GM21360 (cell line): Measurements from ENCODE around the gene TUBB2B.

Source experiments
- ATAC-seq: cut with Tn5 transposase; IDR thresholded peaks from one replicate; pipeline ENCODE4 v1.9.1; 2021; ENCODE audit warnings: mild to moderate bottlenecking, moderate library complexity; ENCODE audit not compliant: unreplicated experiment

Gene TUBB2B

GRCh38 chr6:3227363-3228045 is at the start of gene TUBB2B:
TSS of gene TUBB2B (minus strand) at chr6:3227653. CDS start at chr6:3227543, 110 bp downstream.
- ATAC-seq, result no peak

DNA sequence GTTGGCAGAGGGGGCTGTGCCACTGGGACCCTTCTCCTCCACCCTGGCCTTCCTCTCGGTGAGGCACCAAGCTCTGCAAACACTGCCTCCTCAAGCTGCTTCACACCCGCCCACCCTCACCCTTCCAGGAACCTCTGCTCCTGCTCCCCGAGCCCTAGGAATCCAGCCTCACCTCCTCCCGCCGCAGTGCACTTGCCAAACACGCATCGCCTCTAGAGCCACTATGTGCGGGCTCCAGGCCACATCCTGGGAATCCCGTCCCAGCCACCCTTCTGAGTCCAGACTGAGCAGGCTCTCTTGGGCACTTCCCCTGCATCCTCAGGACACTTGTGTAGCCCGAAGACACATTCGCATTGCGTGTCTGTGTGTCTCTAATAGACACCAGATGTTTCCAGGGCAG is 49.8 kb upstream of the TUBB2B start:
- ATAC-seq, result no peak

DNA sequence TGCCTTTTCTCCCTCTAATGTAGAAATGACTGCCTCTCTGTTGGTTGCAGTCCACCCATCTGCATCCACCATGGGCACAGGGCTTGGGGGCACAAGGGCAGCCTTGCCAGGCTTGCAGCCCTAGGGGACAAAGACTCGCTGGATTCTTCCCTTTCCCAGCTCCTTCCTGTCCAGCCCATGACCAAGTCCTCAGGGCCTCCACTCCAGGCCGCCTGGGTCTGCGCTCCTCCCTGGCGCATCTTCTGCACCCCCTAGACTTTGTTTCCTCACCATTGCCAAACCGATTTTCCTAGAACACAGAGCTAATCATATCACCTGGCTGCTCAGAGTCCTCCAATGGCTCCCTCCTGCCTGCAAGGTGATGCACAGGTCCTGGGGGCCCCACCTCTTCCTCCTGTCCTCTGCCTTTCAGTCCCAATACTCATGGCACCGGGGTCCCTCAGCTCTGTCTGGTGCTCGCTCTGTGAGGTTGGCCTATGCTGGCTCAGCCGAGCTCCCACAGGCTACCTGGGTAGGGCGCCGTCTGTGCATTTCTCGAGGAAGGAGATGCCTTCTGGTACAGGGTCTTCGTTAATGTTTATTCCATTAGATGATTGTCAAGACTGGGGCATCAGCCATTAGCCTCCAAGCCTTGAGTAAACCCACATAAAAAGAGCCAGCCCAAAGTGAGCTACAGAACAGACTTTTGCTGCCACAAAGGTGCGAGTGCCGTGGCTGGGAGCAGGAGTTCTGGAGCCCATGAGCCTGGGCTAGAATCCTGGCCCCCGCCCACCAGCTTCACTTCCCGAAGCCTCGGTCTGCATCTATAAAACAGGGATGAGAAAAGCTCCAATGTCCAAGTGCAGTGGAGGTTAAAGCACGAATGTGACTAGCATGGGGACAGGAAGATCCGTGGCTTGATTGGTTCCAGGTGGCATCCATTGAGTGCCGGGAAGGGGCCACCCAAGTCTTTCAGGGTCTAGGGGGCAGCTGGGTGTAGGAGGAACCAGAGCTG is 49.0 kb upstream of the TUBB2B start:
- ATAC-seq, result no peak

DNA sequence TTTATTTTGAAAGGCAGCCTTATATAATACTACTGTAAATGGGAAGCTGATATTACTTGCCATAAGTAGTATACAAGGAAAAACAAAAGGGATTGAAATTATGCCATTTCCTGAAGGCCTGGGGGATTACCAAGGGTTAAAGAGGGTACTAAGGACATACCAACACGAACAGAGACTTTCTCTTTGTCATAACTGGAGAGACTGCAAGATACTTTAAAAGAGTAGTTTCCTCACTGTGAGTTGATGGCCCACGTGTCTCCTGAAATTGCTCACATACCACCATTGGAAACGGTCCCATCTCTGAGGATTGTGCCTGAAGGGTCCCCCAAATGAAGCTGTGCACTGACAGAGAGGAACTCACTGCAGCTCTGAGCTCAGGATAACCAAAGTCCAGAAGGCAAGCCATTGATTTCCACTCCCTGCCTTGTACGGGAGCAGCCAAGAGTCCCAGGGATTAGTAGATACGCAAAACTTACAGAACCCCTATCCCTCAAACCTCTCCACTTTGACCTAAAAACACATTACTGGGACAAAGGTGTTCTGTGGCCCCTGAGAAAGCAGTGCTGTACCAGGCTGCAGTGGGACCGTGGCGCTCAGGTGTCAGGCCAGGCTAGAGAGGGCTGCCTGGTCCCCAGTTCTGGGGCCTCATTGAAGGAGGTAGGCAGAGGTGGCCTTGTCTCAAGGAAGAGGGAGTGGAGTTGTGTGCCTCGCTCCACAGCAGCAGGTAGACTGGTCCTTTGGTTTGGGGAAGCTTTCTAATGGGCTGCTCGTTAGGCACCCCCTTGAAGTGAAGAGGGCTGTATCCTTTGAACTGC is 46.5 kb upstream of the TUBB2B start:
- no peak for ATAC-seq

DNA sequence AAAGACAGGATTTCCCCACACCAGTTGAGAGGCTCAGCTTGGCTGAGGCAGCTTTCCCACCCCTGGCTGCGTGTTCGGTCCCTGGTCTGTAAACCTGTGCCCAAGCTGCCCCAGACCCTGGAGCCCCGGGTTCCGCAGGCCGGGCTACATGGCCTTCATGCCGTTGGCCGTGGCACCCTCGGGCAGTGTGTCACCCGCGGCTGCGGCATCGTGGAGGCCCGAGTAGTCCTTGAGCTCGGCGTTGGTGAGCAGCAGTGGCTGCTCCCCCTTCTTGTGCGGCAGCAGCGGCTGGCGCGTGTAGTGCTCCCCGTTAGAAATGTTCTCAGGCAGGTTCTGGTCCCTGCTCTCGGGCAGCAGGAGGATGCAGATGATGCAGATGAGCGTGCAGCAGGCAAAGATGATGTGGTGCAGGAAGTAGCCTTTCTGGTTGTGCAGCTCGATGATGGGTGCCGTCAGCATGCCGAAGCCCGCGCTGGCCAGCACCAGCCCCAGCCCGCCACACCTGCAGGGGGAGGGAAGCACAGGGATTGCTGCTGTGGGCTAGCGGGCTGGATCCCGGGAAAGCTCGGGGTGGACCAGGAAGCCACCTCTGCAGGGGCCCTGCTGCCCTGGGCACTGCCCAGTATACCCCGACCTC is 45.6 kb upstream of the TUBB2B start:
- ATAC-seq, result no peak

GRCh38 chr6:3271756-3272155 is 44.3 kb upstream of the TUBB2B start:
- no peak for ATAC-seq

GRCh38 chr6:3270258-3270657 is 42.8 kb upstream of the TUBB2B start:
- ATAC-seq, result no peak

- ATAC-seq, result no peak
Measured at GRCh38 chr6:3269281-3269975, 42.0 kb upstream of the TUBB2B start.

DNA sequence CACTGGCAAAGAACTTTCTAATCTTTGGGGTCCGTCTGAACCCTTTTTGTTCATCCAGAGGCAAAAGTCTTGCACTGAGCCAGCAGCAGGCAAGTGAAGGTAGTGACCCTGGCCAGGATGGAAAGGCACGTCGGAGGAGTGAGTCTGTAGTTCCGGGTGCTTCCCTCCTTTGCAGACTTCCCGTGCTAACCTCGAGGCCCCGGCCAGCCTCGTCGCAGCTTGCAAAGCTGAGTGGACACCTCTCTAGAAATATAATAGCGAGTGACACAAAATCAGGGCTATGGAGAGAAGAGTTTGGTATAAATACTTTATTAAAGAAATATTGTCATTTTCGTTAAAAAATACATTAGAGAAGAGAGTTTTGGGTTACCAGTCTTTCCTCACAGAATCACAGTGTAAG is 41.2 kb upstream of the TUBB2B start:
- no peak for ATAC-seq

- ATAC-seq, result no peak
Measured at GRCh38 chr6:3267162-3267561, 39.7 kb upstream of the TUBB2B start.

GRCh38 chr6:3266170-3266569 is 38.7 kb upstream of the TUBB2B start:
- ATAC-seq, result no peak

DNA sequence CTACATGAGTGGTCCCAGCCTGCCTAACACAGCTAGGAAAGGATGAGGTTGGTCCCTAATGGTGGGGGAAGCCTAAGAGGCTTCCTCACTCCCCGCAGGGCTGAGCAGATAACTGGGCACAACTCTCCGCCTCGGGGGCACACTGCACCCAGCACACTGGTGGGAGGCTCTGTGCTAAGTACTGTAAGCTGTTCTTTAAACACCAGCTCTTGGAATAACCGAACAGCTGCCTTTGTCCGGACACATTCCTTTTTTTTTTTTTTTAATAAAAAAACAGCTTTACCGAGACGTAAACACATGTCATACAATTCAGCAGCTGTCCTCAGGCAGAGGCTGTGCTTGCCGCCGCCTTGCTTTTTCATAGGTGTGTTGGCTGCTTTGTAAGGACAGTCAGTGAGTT is 38.2 kb upstream of the TUBB2B start:
- no peak for ATAC-seq

GRCh38 chr6:3264356-3264755 is 36.9 kb upstream of the TUBB2B start:
- ATAC-seq, result no peak

DNA sequence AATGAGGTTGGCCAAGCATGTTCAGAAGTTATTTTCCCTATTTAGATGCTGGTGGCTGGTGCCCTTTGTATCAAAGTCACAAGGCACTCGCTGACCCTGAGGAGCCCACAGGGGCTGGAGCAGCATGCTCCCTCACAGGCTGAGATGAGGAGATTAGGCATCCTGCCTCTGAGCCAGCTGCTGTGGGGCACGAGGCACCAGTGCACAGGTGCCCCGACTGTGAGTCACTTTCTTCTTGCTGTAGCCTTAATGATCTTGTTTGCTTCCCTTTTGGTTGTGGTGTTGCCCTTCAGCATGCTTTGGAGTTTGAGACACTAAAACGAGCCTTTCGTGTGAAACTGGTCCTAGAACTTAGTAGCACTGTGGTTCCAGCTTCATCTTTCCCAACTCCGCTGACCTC is 35.6 kb upstream of the TUBB2B start:
- ATAC-seq, result no peak

- ATAC-seq, result no peak
Measured at GRCh38 chr6:3261921-3262320, 34.5 kb upstream of the TUBB2B start.

- ATAC-seq, result no peak
Measured at GRCh38 chr6:3261518-3261820, 34.0 kb upstream of the TUBB2B start.

DNA sequence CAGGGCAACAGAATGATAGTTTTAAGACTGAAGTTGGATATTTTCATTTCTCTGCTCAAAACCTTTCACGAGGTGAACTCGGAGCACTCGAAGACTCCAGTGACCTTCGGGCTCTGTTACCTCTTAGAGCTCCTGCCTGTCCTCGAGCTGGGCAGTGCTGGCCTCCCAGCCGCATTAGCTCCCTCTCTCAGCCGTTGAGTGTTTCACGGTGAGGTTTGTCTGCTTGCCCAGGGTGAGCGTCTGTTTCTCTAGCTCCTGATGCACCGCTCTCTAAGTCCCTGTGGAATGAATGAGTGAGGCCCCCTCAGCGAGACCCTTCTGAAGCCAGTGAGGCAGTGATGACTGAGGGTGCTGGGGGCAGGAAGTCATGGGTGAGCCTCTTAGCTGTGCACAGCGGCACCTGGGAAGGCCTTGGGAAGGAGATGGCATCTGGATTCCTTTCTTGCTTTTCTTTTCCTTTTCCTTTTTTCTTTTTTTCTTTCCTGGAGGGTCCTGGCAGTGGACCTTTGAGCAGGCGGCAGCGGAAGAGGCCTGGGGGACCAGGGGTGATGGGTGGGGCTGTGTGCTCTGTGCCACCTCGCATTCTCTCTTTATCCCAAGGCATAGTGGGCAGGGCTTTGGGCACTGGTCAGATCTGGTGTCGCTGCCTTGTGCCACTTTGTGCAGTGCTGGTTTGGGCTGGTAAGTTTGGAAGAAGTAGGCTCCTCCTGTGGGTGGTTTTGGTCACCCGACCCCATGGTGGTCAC is 33.5 kb upstream of the TUBB2B start:
- no peak for ATAC-seq

- ATAC-seq, result no peak
Measured at GRCh38 chr6:3260296-3260695, 32.8 kb upstream of the TUBB2B start.

DNA sequence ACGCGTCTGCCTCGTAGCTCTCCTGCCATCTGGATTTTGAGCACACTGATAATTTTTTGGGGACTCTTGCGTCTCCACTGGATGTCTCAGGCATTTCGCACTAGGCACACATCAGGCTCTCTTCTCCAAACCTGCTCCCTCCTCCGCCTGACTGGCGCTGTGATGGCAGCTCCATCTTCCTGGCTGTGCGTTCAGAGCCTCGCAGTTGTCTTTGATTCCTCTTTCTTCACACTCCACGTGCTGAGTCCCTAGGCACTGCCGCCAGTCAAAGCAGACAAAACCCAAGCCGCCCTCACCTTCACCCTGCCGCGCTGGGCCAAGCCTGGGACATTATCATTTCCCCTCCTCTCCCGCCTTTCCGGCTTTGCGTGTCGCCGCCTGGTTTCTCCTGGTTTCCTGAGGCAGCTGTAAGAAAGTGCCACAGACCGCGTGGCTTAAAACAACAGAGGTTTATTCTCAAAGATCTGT is 32.1 kb upstream of the TUBB2B start:
- peak; percentile 30 for ATAC-seq
